GM12878 (cell line): ENCODE results near the gene EPHA4. TPM values are rescaled to one million over a fixed set of nuclear protein-coding genes. Genes with fewer than 3 reads are reported as not detected.

Experiments
- ATAC-seq: fragments of 200-7000 bp; cut with Tn5 transposase; 3 replicates; pipeline ENCODE4 v1.9.1; 2020; ENCODE audit warnings: mild to moderate bottlenecking, moderate library complexity
- BruUV-seq: library from RNA; stranded (reverse); fragments of 400-500 nt; replicated peaks from 2 replicates; lab custom pipeline; 2021; lab: Mats Ljungman, UMichigan
- CTCF ChIA-PET: fragments of 300-600 bp; sonication (Branson Sonifier 250); formaldehyde crosslinking; extraction: SDS; loops from one replicate; lab custom pipeline; 2021; ENCODE audit warnings: inconsistent platforms; lab: Yijun Ruan, JAX
- POLR2A ChIA-PET: fragments of 350-600 bp; formaldehyde crosslinking; extraction: SDS; loops from one replicate; lab custom pipeline; 2021; ENCODE audit warnings: inconsistent platforms; lab: Charles Lee
- RAD21 ChIA-PET: fragments of 300-600 bp; sonication (Branson Sonifier 250); formaldehyde crosslinking; loops from one replicate; lab custom pipeline; 2023; ENCODE audit warnings: antibody characterized with exemption; ENCODE audit not compliant: unreplicated experiment; lab: Charles Lee
- SMC1A ChIA-PET: fragments of 300-600 bp; sonication (Branson Sonifier 250); formaldehyde crosslinking; loops from one replicate; lab custom pipeline; 2023; ENCODE audit not compliant: unreplicated experiment, uncharacterized antibody; lab: Charles Lee
- DNase-seq: peaks from one replicate; pipeline ENCODE4 v3.0.0-alpha.2; 2011; ENCODE audit warnings: low read depth, low spot score
- FAIRE-seq: peaks from 3 replicates; lab custom pipeline; 2011; peaks lifted over from hg19 to GRCh38; lab: Jason Lieb, UNC
- H2AFZ ChIP-seq: 2 replicates; pipeline ENCODE4 v1.6.0; 2011; ENCODE audit warnings: low read depth, low read length, control low read depth; ENCODE audit not compliant: control insufficient read depth
- H3K27ac ChIP-seq: 2 replicates; pipeline ENCODE4 v1.5.1; 2011; ENCODE audit warnings: control low read depth; ENCODE audit not compliant: control insufficient read depth, insufficient read depth
- H3K27me3 ChIP-seq, 2 experiments: replicated peaks in 1 of 2; 2 replicates each; pipeline versions ENCODE4 v1.6.0 to v1.6.1; 2011; ENCODE audit warnings: low read length in 1 of 2; ENCODE audit not compliant: control insufficient read depth in 2 of 2, insufficient read depth in 2 of 2
- H3K36me3 ChIP-seq, 2 experiments: 2 replicates each; pipeline ENCODE4 v1.5.1; 2011; ENCODE audit warnings: low read length in 1 of 2; ENCODE audit not compliant: control insufficient read depth in 2 of 2, insufficient read depth in 2 of 2
- H3K4me1 ChIP-seq: 2 replicates; pipeline ENCODE4 v1.6.1; 2011; ENCODE audit warnings: mild to moderate bottlenecking, low read length, moderate library complexity, mixed read lengths; ENCODE audit not compliant: control insufficient read depth, insufficient read depth
- H3K4me2 ChIP-seq: 2 replicates; pipeline ENCODE4 v1.6.0; 2011; ENCODE audit warnings: control low read depth; ENCODE audit not compliant: control insufficient read depth, insufficient read depth
- H3K4me3 ChIP-seq: fragments of 200-600 bp; sonication (generic); 2 replicates; pipeline ENCODE4 v1.5.1; 2016
- H3K79me2 ChIP-seq: 2 replicates; pipeline ENCODE4 v1.6.0; 2011; ENCODE audit warnings: low read length; ENCODE audit not compliant: control insufficient read depth, insufficient read depth
- H3K9ac ChIP-seq: 2 replicates; pipeline ENCODE4 v1.8.0; 2011; ENCODE audit warnings: low read length, control low read depth, mixed read lengths; ENCODE audit not compliant: control insufficient read depth, insufficient read depth
- H3K9me3 ChIP-seq: replicated peaks from 3 replicates; pipeline ENCODE4 v1.5.1; 2011; ENCODE audit warnings: mild to moderate bottlenecking, low read length; ENCODE audit not compliant: control insufficient read depth, insufficient read depth
- H4K20me1 ChIP-seq: 2 replicates; pipeline ENCODE4 v1.6.0; 2011; ENCODE audit not compliant: control insufficient read depth, insufficient read depth
- BACH1 ChIP-seq: fragments of 450-650 bp; IDR thresholded peaks from 2 replicates; pipeline ENCODE4 v1.6.1; 2017; ENCODE audit warnings: mild to moderate bottlenecking, borderline replicate concordance
- EED ChIP-seq: sonication (generic); IDR thresholded peaks from 2 replicates; pipeline ENCODE4 v1.6.1; 2016; ENCODE audit warnings: antibody characterized with exemption, low read depth
- ESRRA ChIP-seq: IDR thresholded peaks from 2 replicates; pipeline ENCODE4 v1.6.1; 2012; ENCODE audit warnings: mild to moderate bottlenecking, low read length, improper control_type of control experiment
- HDGF ChIP-seq: fragments of 450-650 bp; IDR thresholded peaks from 2 replicates; pipeline ENCODE4 v1.6.1; 2016; ENCODE audit warnings: antibody characterized with exemption
- MTA2 ChIP-seq: fragments of 450-650 bp; IDR thresholded peaks from 2 replicates; pipeline ENCODE4 v1.6.1; 2016; ENCODE audit warnings: low read depth, mild to moderate bottlenecking, moderate library complexity
- MYB ChIP-seq: fragments of 150-350 bp; IDR thresholded peaks from 2 replicates; pipeline ENCODE4 v1.6.1; 2014; ENCODE audit warnings: mild to moderate bottlenecking, low read depth, low read length, borderline replicate concordance
- NFYA ChIP-seq: IDR thresholded peaks from 2 replicates; pipeline ENCODE4 v1.6.1; 2011; ENCODE audit warnings: low read depth, mild to moderate bottlenecking, low read length, improper control_type of control experiment, borderline replicate concordance
- NFYB ChIP-seq: IDR thresholded peaks from 2 replicates; pipeline ENCODE4 v1.6.1; 2011; ENCODE audit warnings: low read depth, mild to moderate bottlenecking, low read length, improper control_type of control experiment, moderate library complexity; ENCODE audit not compliant: insufficient read depth
- NR2C2 ChIP-seq: IDR thresholded peaks from 2 replicates; pipeline ENCODE4 v1.6.1; 2011; ENCODE audit warnings: borderline replicate concordance, low read depth; ENCODE audit not compliant: control insufficient read depth, insufficient read length
- TCF12 ChIP-seq: IDR thresholded peaks from 2 replicates; pipeline ENCODE4 v1.6.1; 2011; ENCODE audit warnings: low read depth, mild to moderate bottlenecking, low read length
- ZBED1 ChIP-seq: IDR thresholded peaks from 2 replicates; pipeline ENCODE4 v1.6.1; 2016; ENCODE audit warnings: borderline replicate concordance
- ZBTB11 ChIP-seq: fragments of 450-650 bp; formaldehyde crosslinking; IDR thresholded peaks from 2 replicates; pipeline ENCODE4 v1.5.0; 2022; ENCODE audit warnings: mild to moderate bottlenecking, missing genetic modification characterization
- ZSCAN29 ChIP-seq: fragments of 450-650 bp; IDR thresholded peaks from 2 replicates; pipeline ENCODE4 v1.6.1; 2017; ENCODE audit warnings: mild to moderate bottlenecking, moderate library complexity
- WGBS: methylation state at CpG from one replicate; pipeline ENCODE4 v1.1.6; 2016; ENCODE audit warnings: low lambda C conversion rate; ENCODE audit not compliant: insufficient replicate concordance, insufficient coverage; ENCODE audit errors: missing lambda C conversion rate; 5-methylcytosine and 5-hydroxymethylcytosine counted together
- in situ Hi-C: fragments of 300-500 bp; cut with MboI; formaldehyde crosslinking; loops from 9 replicates; pipeline ENCODE4 v1.14.3; 2018; ENCODE audit warnings: mixed read lengths
- intact Hi-C: fragments of 100-400 bp; cut with micrococcal nuclease; formaldehyde crosslinking; loops from one replicate; pipeline ENCODE4 v1.14.2; 2022; ENCODE audit not compliant: unreplicated experiment
- polyA plus RNA-seq, 11 experiments: library from polyadenylated mRNA; depleted of rRNA in 4 of 11; unstranded in 6 of 11; stranded (reverse) in 5 of 11; fragments of >200 nt; fragmentation: Nextera tagmentation in 4 of 11; fragmentation: Illumina TruSeq in 1 of 11; extraction: Ambion mirVana in 4 of 11; extraction: Trizol in 1 of 11; gene quantifications; 1 replicate in 1 of 11; 2 replicates in 10 of 11; pipeline versions ENCODE4 v1.2.1 to v1.2.3, GENCODE V29; 2011 to 2016; ENCODE audit warnings: inconsistent platforms in 2 of 11, missing spikeins in 2 of 11, low read depth in 1 of 11
- total RNA-seq, 4 experiments: library from RNA; depleted of rRNA in 3 of 4; stranded (reverse); fragments of >200 nt in 3 of 4; fragmentation: Illumina TruSeq in 1 of 4; extraction: Trizol in 1 of 4; gene quantifications; 2 replicates each; pipeline versions ENCODE4 v1.2.1 to v1.2.3, GENCODE V29; 2013 to 2021
- TF ChIP-seq, protein P1 (sequence below): fragments of 450-650 bp; IDR thresholded peaks from 2 replicates; pipeline ENCODE4 v1.6.1; 2018; ENCODE audit warnings: mild to moderate bottlenecking, low read depth, moderate library complexity; ENCODE audit not compliant: partially characterized antibody
- TF ChIP-seq, protein P2 (sequence below): fragments of 450-650 bp; formaldehyde crosslinking; IDR thresholded peaks from 2 replicates; pipeline ENCODE4 v1.4.0; 2022; ENCODE audit warnings: mild to moderate bottlenecking, moderate library complexity

EPHA4 gene
- total and polyA plus RNA-seq, 10 of the 15 experiments (the other 5 are each of a cell fraction or from before 2014, with no cell fraction given) = 0.06 to 1.5 (median 0.33) TPM; not detected in 1

DNA sequence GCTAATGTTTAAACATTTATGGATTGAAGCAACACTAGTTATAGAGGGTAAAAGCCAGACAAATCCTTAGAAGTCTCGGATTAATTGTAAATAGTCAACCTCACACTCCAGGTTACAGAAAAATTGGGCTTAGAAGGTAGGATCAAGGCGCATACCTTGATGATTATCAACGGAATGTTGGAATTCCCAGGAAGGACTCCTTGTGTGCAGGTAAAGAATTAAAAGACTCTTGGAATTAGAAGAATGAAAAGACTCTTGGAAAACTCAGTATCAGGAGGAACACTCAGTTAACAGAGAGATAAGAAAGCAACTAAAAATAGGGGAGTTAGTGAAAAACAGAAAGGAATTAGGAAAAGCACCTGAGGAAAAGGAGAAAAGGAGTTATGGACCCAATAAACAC lies 29.3 kb upstream of the EPHA4 start (continued):
- TF ChIP-seq ZBTB11 (CRISPR knock-in tag) = no peak
- TF ChIP-seq, all 136 proteins: peak for 0

DNA sequence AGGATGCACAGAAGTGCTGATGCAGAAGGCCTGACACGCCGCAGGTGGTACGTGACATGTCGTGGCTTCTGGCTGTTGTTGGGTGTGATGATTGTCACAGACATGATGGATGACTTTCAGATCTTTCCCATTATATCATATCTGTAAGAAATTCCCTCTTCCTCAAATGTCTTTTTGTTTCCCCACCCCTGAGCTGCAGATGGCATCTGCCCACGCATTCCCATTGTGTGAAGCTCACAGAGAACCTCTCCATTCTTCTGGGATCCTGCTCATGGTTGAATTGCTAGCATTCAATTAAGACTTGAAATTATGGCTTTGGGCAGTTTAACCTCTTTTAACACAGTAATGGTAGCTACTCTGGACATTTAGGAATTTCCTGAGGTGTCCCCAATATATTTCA lies 28.3 kb upstream of the EPHA4 start:
- no peak for ATAC-seq
- Histone ChIP-seq H3K4me3 (no peak overlapping the region), H4K20me1 (no peaks in the 10 kb centered on the region), H3K4me1 (no peaks in the 10 kb centered on the region), H3K4me2 (no peak overlapping the region), H3K79me2 (no peaks in the 10 kb centered on the region), H3K9me3 (no peaks in the 10 kb centered on the region), H3K27ac (no peak overlapping the region), H3K27me3 (no peaks in the 10 kb centered on the region; a peak in 3 of 4 replicates), H2AFZ (no peak overlapping the region), H3K9ac (no peak overlapping the region), H3K36me3 (no peaks in the 10 kb centered on the region)
- FAIRE-seq = no peak
- no TSS peak for BruUV-seq
- SMC1A ChIA-PET = no interaction called here
- CTCF ChIA-PET = no interaction called here
- intact Hi-C loops (no loop called here), in situ Hi-C loops (no loop called here)
- WGBS = 48% methylated on average over 5 of the region's 5 CpGs
- POLR2A ChIA-PET = no interaction called here
- RAD21 ChIA-PET = no interaction called here
- DNase-seq = no peak
- no peak for TF ChIP-seq MYB
- no peak for TF ChIP-seq NFYA
- TF ChIP-seq NFYB = no peak
- TF ChIP-seq HDGF = no peak
- TF ChIP-seq, protein P1, sequence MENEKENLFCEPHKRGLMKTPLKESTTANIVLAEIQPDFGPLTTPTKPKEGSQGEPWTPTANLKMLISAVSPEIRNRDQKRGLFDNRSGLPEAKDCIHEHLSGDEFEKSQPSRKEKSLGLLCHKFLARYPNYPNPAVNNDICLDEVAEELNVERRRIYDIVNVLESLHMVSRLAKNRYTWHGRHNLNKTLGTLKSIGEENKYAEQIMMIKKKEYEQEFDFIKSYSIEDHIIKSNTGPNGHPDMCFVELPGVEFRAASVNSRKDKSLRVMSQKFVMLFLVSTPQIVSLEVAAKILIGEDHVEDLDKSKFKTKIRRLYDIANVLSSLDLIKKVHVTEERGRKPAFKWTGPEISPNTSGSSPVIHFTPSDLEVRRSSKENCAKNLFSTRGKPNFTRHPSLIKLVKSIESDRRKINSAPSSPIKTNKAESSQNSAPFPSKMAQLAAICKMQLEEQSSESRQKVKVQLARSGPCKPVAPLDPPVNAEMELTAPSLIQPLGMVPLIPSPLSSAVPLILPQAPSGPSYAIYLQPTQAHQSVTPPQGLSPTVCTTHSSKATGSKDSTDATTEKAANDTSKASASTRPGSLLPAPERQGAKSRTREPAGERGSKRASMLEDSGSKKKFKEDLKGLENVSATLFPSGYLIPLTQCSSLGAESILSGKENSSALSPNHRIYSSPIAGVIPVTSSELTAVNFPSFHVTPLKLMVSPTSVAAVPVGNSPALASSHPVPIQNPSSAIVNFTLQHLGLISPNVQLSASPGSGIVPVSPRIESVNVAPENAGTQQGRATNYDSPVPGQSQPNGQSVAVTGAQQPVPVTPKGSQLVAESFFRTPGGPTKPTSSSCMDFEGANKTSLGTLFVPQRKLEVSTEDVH = no peak
- TF ChIP-seq MTA2 = no peak
- TF ChIP-seq NR2C2 = no peak
- no peak for TF ChIP-seq ZBED1
- no peak for TF ChIP-seq ESRRA
- TF ChIP-seq EED = no peak
- no peak for TF ChIP-seq ZSCAN29
- TF ChIP-seq, protein P2, sequence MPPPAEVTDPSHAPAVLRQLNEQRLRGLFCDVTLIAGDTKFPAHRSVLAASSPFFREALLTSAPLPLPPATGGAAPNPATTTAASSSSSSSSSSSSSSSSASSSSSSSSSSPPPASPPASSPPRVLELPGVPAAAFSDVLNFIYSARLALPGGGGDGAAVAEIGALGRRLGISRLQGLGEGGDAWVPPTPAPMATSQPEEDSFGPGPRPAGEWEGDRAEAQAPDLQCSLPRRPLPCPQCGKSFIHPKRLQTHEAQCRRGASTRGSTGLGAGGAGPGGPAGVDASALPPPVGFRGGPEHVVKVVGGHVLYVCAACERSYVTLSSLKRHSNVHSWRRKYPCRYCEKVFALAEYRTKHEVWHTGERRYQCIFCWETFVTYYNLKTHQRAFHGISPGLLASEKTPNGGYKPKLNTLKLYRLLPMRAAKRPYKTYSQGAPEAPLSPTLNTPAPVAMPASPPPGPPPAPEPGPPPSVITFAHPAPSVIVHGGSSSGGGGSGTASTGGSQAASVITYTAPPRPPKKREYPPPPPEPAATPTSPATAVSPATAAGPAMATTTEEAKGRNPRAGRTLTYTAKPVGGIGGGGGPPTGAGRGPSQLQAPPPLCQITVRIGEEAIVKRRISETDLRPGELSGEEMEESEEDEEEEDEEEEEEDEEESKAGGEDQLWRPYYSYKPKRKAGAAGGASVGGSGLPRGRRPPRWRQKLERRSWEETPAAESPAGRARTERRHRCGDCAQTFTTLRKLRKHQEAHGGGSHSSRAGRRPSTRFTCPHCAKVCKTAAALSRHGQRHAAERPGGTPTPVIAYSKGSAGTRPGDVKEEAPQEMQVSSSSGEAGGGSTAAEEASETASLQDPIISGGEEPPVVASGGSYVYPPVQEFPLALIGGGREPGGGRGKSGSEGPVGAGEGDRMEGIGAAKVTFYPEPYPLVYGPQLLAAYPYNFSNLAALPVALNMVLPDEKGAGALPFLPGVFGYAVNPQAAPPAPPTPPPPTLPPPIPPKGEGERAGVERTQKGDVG (CRISPR knock-in tag) = no peak
- no peak for TF ChIP-seq TCF12
- TF ChIP-seq BACH1 = no peak
